ENCODE measurements around the gene ADAMTS3. TPM values are rescaled to one million over a fixed set of nuclear protein-coding genes. Genes with fewer than 3 reads are reported as not detected.

The ADAMTS3 gene
- polyA plus RNA-seq, 2 of the 4 experiments (the other 2 are of a cell fraction), result 0.03 TPM; not detected in 1

GRCh38 chr4:72449705-72450104 is 119.3 kb downstream of the ADAMTS3 start:
- H3K9me3 ChIP-seq, result no peaks in the 10 kb centered on the region
- H3K4me2 ChIP-seq, result no peak overlapping the region
- ChIA-PET POLR2A (no interaction called here), CTCF (no interaction called here)
- no peak for FAIRE-seq
- TF ChIP-seq HMGXB4 (CRISPR knock-in tag; IDR thresholded peaks at IDR 0.05; ENCODE audit: borderline replicate concordance) (no peak), KDM1A (IDR thresholded peaks at IDR 0.05; ENCODE audit: low read depth) (no peak), GATA3 (IDR thresholded peaks at IDR 0.05; ENCODE audit: borderline replicate concordance) (no peak), JUN (IDR thresholded peaks at IDR 0.05) (no peak), ZNF302 (CRISPR knock-in tag; IDR thresholded peaks at IDR 0.05) (no peak), FOSL2 (IDR thresholded peaks at IDR 0.05) (no peak), FOSL2 (CRISPR knock-in tag; IDR thresholded peaks at IDR 0.05) (no peak), MAZ (IDR thresholded peaks at IDR 0.05; ENCODE audit: borderline replicate concordance, low read depth, low read length) (no peak), CBX8 (IDR thresholded peaks at IDR 0.05) (no peak), TP53 (CRISPR knock-in tag; IDR thresholded peaks at IDR 0.05) (no peak), HEYL (CRISPR knock-in tag; IDR thresholded peaks at IDR 0.05) (no peak), RNF2 (IDR thresholded peaks at IDR 0.05; ENCODE audit: borderline replicate concordance, low read depth) (no peak), EHMT2 (IDR thresholded peaks at IDR 0.05; ENCODE audit: low read depth) (no peak)
- TF ChIP-seq, protein P1, sequence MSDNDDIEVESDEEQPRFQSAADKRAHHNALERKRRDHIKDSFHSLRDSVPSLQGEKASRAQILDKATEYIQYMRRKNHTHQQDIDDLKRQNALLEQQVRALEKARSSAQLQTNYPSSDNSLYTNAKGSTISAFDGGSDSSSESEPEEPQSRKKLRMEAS (IDR thresholded peaks at IDR 0.05), result no peak
- ATAC-seq, result no peak
- DNase-seq (ENCODE audit: low read depth in 1 of 2, low spot score in 1 of 2), result no peak
- H3K27ac ChIP-seq, result no peak overlapping the region
- no peak overlapping the region for H3K4me3 ChIP-seq
- WGBS (ENCODE audit: missing lambda C conversion rate), result 4% methylated on average over 1 of the region's 1 CpG
- no peaks in the 10 kb centered on the region for H3K4me1 ChIP-seq

DNA sequence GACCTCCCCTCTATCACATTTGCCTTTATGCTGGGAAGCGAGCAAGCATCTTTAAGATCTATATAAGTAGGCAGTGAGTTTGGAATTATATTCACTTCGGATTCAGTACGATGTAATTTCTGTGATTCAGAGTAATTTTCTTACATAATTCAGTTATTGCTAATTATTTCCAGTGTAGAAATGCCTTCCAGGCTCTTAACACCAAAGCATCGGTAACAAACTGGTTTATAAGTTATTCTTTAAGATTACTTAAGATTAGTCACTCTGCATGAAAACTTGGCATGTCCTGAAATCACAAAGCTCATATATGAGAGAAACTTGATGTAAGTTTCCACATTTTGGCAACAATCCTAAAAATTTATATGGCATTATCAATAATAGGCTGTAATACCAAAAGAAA is 120.8 kb downstream of the ADAMTS3 start:
- ChIA-PET CTCF (no interaction called here), POLR2A (no interaction called here)
- H3K4me1 ChIP-seq, result no peaks in the 10 kb centered on the region
- no peak overlapping the region for H3K4me2 ChIP-seq
- 25% methylated on average over 4 of the region's 4 CpGs for WGBS (ENCODE audit: missing lambda C conversion rate)
- H3K4me3 ChIP-seq, result no peak overlapping the region
- no peak overlapping the region for H3K27ac ChIP-seq
- TF ChIP-seq NFE2L2 (conservative IDR thresholded peaks at IDR 0.05; ENCODE audit: low read length) (no peak), POLR2A (IDR thresholded peaks at IDR 0.05; ENCODE audit: low read length) (no peak), RAD21 (conservative IDR thresholded peaks at IDR 0.05 in 1 of 2, IDR thresholded peaks at IDR 0.05 in 1 of 2) (no peak), ZC3H11A (IDR thresholded peaks at IDR 0.05) (no peak), RNF2 (IDR thresholded peaks at IDR 0.05; ENCODE audit: borderline replicate concordance, low read depth) (no peak), TFCP2L1 (CRISPR knock-in tag; IDR thresholded peaks at IDR 0.05) (no peak), RCOR1 (IDR thresholded peaks at IDR 0.05; ENCODE audit: low read depth, low read length) (no peak), FOSL2 (IDR thresholded peaks at IDR 0.05) (no peak), FOSL2 (CRISPR knock-in tag; IDR thresholded peaks at IDR 0.05) (no peak), HMGXB4 (CRISPR knock-in tag; IDR thresholded peaks at IDR 0.05; ENCODE audit: borderline replicate concordance) (no peak), ESRRA (IDR thresholded peaks at IDR 0.05; ENCODE audit: borderline replicate concordance, low read length) (no peak)
- TF ChIP-seq, protein P2, sequence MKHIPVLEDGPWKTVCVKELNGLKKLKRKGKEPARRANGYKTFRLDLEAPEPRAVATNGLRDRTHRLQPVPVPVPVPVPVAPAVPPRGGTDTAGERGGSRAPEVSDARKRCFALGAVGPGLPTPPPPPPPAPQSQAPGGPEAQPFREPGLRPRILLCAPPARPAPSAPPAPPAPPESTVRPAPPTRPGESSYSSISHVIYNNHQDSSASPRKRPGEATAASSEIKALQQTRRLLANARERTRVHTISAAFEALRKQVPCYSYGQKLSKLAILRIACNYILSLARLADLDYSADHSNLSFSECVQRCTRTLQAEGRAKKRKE (CRISPR knock-in tag; IDR thresholded peaks at IDR 0.05; ENCODE audit: low read depth), result no peak
- no peaks in the 10 kb centered on the region for H3K9me3 ChIP-seq
- ATAC-seq (no peak), DNase-seq (ENCODE audit: low read depth in 1 of 2, low spot score in 1 of 2) (no peak), FAIRE-seq (no peak)
